ENCODE data around the gene RPL28. TPM values are rescaled to one million over a fixed set of nuclear protein-coding genes. Genes with fewer than 3 reads are reported as not detected.
"Not testable (repeated sequence)": the region's sequence is repeated elsewhere in the genome, so short reads cannot be mapped to it uniquely, and the experiment has no call there.

The RPL28 gene
- total RNA-seq, 2 experiments from 2014 or later: 2,948 to 3,082 TPM

GRCh38 chr19:55448175-55448490 is 62.4 kb downstream of the RPL28 start:
- H3K27me3 Mint-ChIP-seq (ENCODE audit: low read depth): peaks cover 39% of the 10 kb centered on the region
- CTCF ChIA-PET: not testable (repeated sequence)

GRCh38 chr19:55449469-55449868 is 63.7 kb downstream of the RPL28 start:
- no peak for ATAC-seq
- ChIA-PET CTCF (no interaction called here), POLR2A (no interaction called here)
- Mint-ChIP-seq H3K4me1 (ENCODE audit: low read depth) (peaks cover 8% of the 10 kb centered on the region), H3K27me3 (ENCODE audit: low read depth) (peaks cover 30% of the 10 kb centered on the region), H3K4me3 (no peak overlapping the region), H3K9me3 (ENCODE audit: insufficient read depth) (no peaks in the 10 kb centered on the region), H3K36me3 (ENCODE audit: low read depth) (peaks cover 7% of the 10 kb centered on the region), H3K27ac (no peak overlapping the region)
- no peak for DNase-seq

More at GRCh38 chr19:55448175-55448490, 62.4 kb downstream of the RPL28 start:
- H3K4me1 Mint-ChIP-seq (ENCODE audit: low read depth); H3K27ac Mint-ChIP-seq; DNase-seq; H3K36me3 Mint-ChIP-seq (ENCODE audit: low read depth); H3K9me3 Mint-ChIP-seq (ENCODE audit: insufficient read depth); POLR2A ChIA-PET; H3K4me3 Mint-ChIP-seq; ATAC-seq: not testable (repeated sequence)

- ChIA-PET POLR2A (no interaction called here), CTCF (no interaction called here)
- Mint-ChIP-seq H3K27me3 (ENCODE audit: low read depth) (peaks cover 22% of the 10 kb centered on the region), H3K36me3 (ENCODE audit: low read depth) (peaks cover 10% of the 10 kb centered on the region), H3K27ac (no peak overlapping the region), H3K4me3 (no peak overlapping the region), H3K9me3 (ENCODE audit: insufficient read depth) (no peaks in the 10 kb centered on the region), H3K4me1 (ENCODE audit: low read depth) (peaks cover 8% of the 10 kb centered on the region)
- no peak for DNase-seq
- peak; percentile 18 for ATAC-seq
Observed at GRCh38 chr19:55451163-55451964, 65.6 kb downstream of the RPL28 start.

GRCh38 chr19:55451965-55452748 is 66.4 kb downstream of the RPL28 start:
- H3K4me1 Mint-ChIP-seq (ENCODE audit: low read depth): peaks cover 8% of the 10 kb centered on the region
- no peaks in the 10 kb centered on the region for H3K9me3 Mint-ChIP-seq (ENCODE audit: insufficient read depth)
- no peak for DNase-seq
- H3K27me3 Mint-ChIP-seq (ENCODE audit: low read depth): peaks cover 22% of the 10 kb centered on the region
- H3K36me3 Mint-ChIP-seq (ENCODE audit: low read depth): peaks cover 10% of the 10 kb centered on the region
- ChIA-PET POLR2A (no interaction called here), CTCF (no interaction called here)
- no peak for ATAC-seq
- no peak overlapping the region for H3K27ac Mint-ChIP-seq
- no peak overlapping the region for H3K4me3 Mint-ChIP-seq

Other genes with a start within 250 kb of the RPL28 start
- gene TNNT1, start 236.7 kb upstream of the RPL28 start, total RNA-seq: not detected
- gene TNNI3, start 228.2 kb upstream of the RPL28 start, total RNA-seq: not detected
- gene DNAAF3, start 219.3 kb upstream of the RPL28 start, total RNA-seq: under 1 TPM; 0.21 to 0.23 TPM
- 1 to 10 TPM in 1 of 2 experiments, under 1 TPM in 1; 0.47 to 1.3 TPM for gene SYT5, start 205.6 kb upstream of the RPL28 start, total RNA-seq
- not detected for gene PTPRH, start 176.4 kb upstream of the RPL28 start, total RNA-seq
- gene TMEM86B, start 157.2 kb upstream of the RPL28 start, total RNA-seq: 10 to 100 TPM; 11.0 to 13.8 TPM
- gene PPP6R1, start 126.9 kb upstream of the RPL28 start, total RNA-seq: 100 to 1,000 TPM; 256 to 265 TPM
- 10 to 100 TPM; 31.1 to 32.7 TPM for gene HSPBP1, start 105.8 kb upstream of the RPL28 start, total RNA-seq
- gene BRSK1, start 101.9 kb upstream of the RPL28 start, total RNA-seq: 1 to 10 TPM; 7.3 to 7.5 TPM
- gene TMEM150B, start 60.6 kb upstream of the RPL28 start, total RNA-seq: under 1 TPM in 1 of 2 experiments, not detected in 1; 0.26 TPM
- gene KMT5C, start 46.1 kb upstream of the RPL28 start, total RNA-seq: 10 to 100 TPM; 21.9 to 26.7 TPM
- under 1 TPM in 1 of 2 experiments, not detected in 1; 0.34 TPM for gene COX6B2, start 31.2 kb upstream of the RPL28 start, total RNA-seq
- gene GARIN5B, start 22.7 kb upstream of the RPL28 start, total RNA-seq: not detected
- under 1 TPM; 0.26 to 0.34 TPM for gene IL11, start 15.5 kb upstream of the RPL28 start, total RNA-seq
- not detected for gene TMEM190, start 9.1 kb upstream of the RPL28 start, total RNA-seq
- 10 to 100 TPM; 23.6 to 26.7 TPM for gene TMEM238, start 1.6 kb upstream of the RPL28 start, total RNA-seq
- 100 to 1,000 TPM; 333 to 353 TPM for gene UBE2S, start 21.9 kb downstream of the RPL28 start, total RNA-seq
- not detected for gene SHISA7, start 57.4 kb downstream of the RPL28 start, total RNA-seq
- 10 to 100 TPM; 31.9 to 32.1 TPM for gene ISOC2, start 75.7 kb downstream of the RPL28 start, total RNA-seq
- gene C19orf85, start 78.8 kb downstream of the RPL28 start, total RNA-seq: not detected
- 10 to 100 TPM; 10.2 to 11.6 TPM for gene ZNF628, start 90.7 kb downstream of the RPL28 start, total RNA-seq
- 10 to 100 TPM; 16.2 to 16.4 TPM for gene NAT14, start 99.3 kb downstream of the RPL28 start, total RNA-seq
- under 1 TPM; 0.50 to 0.55 TPM for gene SSC5D, start 102.5 kb downstream of the RPL28 start, total RNA-seq
- gene SBK2, start 151.2 kb downstream of the RPL28 start, total RNA-seq: not detected
- not detected for gene SBK3, start 159.6 kb downstream of the RPL28 start, total RNA-seq
- 1 to 10 TPM; 5.6 to 6.2 TPM for gene ZNF579, start 194.9 kb downstream of the RPL28 start, total RNA-seq
- gene FIZ1, start 213.6 kb downstream of the RPL28 start, total RNA-seq: 10 to 100 TPM; 13.6 to 13.7 TPM
- gene ZNF524, start 214.4 kb downstream of the RPL28 start, total RNA-seq: 10 to 100 TPM; 21.9 to 25.2 TPM
- gene ZNF865, start 219.7 kb downstream of the RPL28 start, total RNA-seq: 10 to 100 TPM; 14.8 to 15.8 TPM
- 1 to 10 TPM; 5.2 to 5.3 TPM for gene ZNF784, start 238.6 kb downstream of the RPL28 start, total RNA-seq

Measured in activated CD8-positive, alpha-beta T cell treated with anti-CD3 and anti-CD28 coated beads, Interleukin-2, amount 10 ng/mL, durations not matched to agents 7 days and 5 days (primary cell).